Measurements from ENCODE around the gene TP53TG5.

GRCh38 chr20:45370571-45371160 lies 7.5 kb downstream of the TP53TG5 start:
- no peak for TF ChIP-seq POLR2A (IDR thresholded peaks at IDR 0.05)
- TF ChIP-seq CTCF (IDR thresholded peaks at IDR 0.05) = no peak
